SJCRH30 (cell line): Measurements from ENCODE around the gene CABP4. TPM values are rescaled to one million over a fixed set of nuclear protein-coding genes. Genes with fewer than 3 reads are reported as not detected.
"Not testable (repeated sequence)": the region's sequence is repeated elsewhere in the genome, so short reads cannot be mapped to it uniquely, and the experiment has no call there.

Experiments
- DNase-seq, 2 experiments: peaks; one replicate each; pipeline ENCODE4 v3.0.0-alpha.2; 2015 to 2020
- H3K27ac ChIP-seq: fragments of 250-450 bp; sonication (Bioruptor Pico); 2 replicates; pipeline ENCODE4 v1.5.1; 2020; ENCODE audit warnings: mild to moderate bottlenecking, moderate library complexity
- H3K27me3 ChIP-seq: fragments of 250-450 bp; sonication (Bioruptor Pico); 2 replicates; pipeline ENCODE4 v1.5.1; 2020; ENCODE audit warnings: mild to moderate bottlenecking, moderate library complexity
- H3K36me3 ChIP-seq: fragments of 250-450 bp; sonication (Bioruptor Pico); 2 replicates; pipeline ENCODE4 v1.5.1; 2020; ENCODE audit warnings: mild to moderate bottlenecking, moderate library complexity
- H3K4me1 ChIP-seq: fragments of 250-450 bp; sonication (Bioruptor Pico); 2 replicates; pipeline ENCODE4 v1.5.1; 2020; ENCODE audit warnings: mild to moderate bottlenecking, moderate library complexity
- H3K4me3 ChIP-seq: fragments of 250-450 bp; sonication (Bioruptor Pico); 2 replicates; pipeline ENCODE4 v1.5.1; 2020; ENCODE audit warnings: mild to moderate bottlenecking, moderate library complexity
- H3K9me3 ChIP-seq: fragments of 250-450 bp; sonication (Bioruptor Pico); replicated peaks from 2 replicates; pipeline ENCODE4 v1.5.1; 2020; ENCODE audit warnings: mild to moderate bottlenecking, moderate library complexity
- total RNA-seq: library from RNA; depleted of rRNA; stranded (reverse); fragments of >200 nt; shearing (Covaris generic); gene quantifications from 2 replicates; pipeline ENCODE4 v1.2.3, GENCODE V29; 2014

The CABP4 gene
- total RNA-seq, 1 experiment from 2014 or later = 1.2 TPM

DNA sequence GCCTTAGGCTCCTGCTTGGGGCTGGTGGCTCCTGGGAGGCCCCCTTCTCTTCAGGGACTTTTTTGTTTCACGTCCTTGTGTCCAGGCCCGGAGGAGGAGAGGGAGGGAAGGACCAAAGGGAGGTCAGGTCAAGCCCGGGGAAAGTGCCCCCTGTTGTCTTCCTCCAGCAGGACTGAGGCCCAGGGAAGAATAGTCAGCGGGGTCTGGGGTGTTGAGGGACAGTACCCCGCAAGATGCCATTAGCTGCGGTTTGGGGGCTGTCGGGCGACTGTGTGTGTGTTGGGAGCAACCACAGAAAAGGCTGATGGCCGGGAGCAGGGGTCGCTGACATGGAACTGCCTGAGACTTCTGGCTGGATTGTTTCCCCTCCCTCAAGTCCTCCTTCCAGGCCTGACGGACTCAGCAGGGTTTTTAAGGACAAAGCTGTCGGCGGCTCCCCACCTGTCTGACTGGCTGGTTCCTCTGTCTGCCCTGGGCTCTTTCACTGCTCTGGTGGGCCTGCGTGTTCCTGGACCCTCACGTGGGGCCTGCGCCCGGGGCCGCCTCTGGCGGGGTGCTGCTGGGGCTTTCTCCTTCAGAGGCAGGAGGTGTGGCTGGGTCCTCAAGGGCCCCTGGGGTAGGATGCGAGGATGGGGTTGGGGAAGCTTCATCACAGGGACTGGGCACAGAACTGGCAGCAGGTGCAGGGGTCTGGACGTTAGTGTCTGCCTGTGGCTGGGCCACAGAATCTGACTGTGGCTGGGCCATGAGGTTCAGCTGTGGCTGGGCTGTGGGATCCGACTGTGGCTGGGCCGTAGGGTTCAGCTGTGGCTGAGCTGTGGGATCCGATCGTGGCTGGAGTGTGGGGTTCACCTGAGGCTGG, 4.1 kb upstream of the CABP4 start:
- H3K36me3 ChIP-seq = no peaks in the 10 kb centered on the region
- H3K4me3 ChIP-seq = no peak overlapping the region
- H3K9me3 ChIP-seq = no peaks in the 10 kb centered on the region
- no peaks in the 10 kb centered on the region for H3K4me1 ChIP-seq
- DNase-seq = no peak
- H3K27me3 ChIP-seq = no peaks in the 10 kb centered on the region
- no peak overlapping the region for H3K27ac ChIP-seq

DNA sequence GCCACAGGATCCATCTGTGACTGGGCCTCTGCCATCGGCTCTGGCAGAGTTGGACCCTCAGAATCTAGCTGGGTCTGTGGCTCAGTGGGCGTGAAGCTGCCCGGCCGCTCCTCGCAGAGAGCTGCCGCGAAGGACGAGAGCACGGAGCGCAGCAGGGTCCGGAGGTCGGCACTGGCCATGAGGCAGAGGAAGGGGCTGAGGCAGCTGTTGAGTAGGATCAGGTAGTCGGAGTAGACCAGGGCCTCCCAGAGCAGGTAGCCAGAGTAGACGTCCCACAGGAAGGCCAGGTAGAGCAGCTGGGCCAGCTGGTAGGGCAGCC, 3.5 kb upstream of the CABP4 start:
- no peaks in the 10 kb centered on the region for H3K27me3 ChIP-seq
- DNase-seq = no peak
- H3K9me3 ChIP-seq = no peaks in the 10 kb centered on the region

DNA sequence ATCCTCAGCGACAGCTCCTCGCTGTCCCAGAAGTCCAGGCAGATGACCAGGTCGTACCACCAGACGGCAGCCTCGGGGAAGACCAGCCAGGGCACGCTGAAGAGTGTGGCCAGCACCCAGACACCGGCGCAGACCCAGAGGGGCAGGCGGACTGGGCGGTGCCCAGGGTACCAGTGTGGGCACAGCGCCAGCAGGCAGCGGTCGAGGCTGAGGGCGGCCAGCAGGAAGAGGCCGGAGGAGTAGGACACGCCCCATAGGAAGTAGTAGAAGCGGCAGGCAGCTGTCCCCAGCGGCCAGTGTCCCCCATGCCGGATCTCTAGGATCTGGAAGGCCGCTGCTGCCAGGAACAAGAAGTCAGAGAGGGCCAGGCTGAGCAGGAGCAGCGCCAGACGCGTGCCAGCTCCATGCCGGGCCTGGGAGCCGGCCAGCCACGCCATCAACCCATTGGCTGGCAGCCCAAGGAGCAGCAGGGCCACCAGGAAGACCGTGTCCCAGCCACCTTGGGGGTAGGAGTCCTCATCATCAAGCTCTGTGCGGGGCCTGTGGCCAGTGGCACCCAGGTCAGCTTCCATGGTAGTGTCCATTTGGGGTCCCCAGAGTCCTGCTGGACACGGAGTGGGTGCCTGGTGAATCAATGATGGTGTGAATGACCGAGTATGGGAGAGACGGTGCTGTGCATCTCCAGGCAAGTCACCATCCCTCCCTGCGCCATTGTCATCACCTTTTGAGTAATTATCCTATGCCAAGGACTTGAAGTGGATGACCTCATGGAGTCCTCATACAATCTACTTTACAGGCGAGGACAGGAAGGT, 2.8 kb upstream of the CABP4 start, which contains the start of gene GPR152:
TSS of gene GPR152 (minus strand) at position 589 of the 812 bp plus-strand sequence. CDS start at position 584, 5 bp downstream.
- Histone ChIP-seq H3K4me3 (peak within 1 kb of the TSS; percentile 49), H3K9me3 (no peaks in the 10 kb centered on the region), H3K27ac (no peak within 1 kb of the TSS), H3K36me3 (no peaks in the 10 kb centered on the region), H3K4me1 (no peaks in the 10 kb centered on the region), H3K27me3 (no peaks in the 10 kb centered on the region)
- DNase-seq = peak; percentile 61 to 64

More for the DNA sequence above, 3.5 kb upstream of the CABP4 start:
- Histone ChIP-seq H3K4me1 (no peaks in the 10 kb centered on the region), H3K4me3 (no peak overlapping the region), H3K36me3 (no peaks in the 10 kb centered on the region), H3K27ac (no peak overlapping the region)

DNA sequence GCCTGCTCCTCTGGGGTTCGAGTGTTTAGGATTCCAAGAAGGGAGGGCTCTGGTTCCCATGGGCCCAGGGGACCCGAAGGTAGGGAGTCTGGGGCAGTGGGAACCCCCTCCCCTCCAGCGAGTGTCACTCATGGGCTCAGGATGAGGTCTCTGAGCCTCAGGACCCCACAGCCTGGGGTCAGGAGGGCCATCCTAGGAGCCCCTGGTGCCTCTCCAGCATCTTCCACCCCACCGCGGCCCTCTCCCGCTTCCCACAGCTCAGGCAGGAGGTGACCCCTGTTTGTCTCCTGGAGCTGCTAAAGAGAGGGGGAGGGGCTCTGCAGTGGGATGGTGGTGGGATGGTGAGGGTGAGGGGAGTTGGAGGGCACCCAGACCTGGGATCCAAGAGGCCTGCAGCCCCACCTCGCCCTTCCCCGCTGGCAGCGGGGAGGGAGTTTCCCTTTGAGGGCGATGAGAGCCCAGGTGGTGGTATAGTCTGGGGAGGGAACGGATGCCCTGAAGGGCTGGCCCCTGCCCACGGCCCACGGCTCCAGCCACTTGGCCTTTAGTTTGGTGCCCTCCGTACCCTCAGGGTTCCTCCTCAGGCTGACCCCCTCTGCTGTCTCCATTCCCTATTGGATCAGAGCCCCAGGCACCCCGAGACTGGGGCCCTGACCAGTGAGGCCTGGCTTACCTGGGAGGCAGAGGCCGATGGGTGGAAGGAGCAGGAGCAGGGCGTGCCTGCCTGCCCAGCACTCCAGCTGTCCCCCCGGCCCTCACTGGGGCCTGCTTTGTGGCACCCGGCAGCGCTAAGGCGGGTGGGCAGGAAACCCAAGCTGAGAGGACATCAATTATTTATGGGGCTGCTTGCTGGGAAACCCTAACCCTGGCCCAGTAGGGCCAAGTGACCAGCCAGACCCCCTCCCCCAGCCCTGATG, 1.1 kb upstream of the CABP4 start:
- H3K27me3 ChIP-seq = no peaks in the 10 kb centered on the region
- H3K9me3 ChIP-seq = no peaks in the 10 kb centered on the region
- no peak overlapping the region for H3K27ac ChIP-seq
- H3K4me3 ChIP-seq = no peak overlapping the region
- no peak for DNase-seq
- no peaks in the 10 kb centered on the region for H3K36me3 ChIP-seq
- no peaks in the 10 kb centered on the region for H3K4me1 ChIP-seq

DNA sequence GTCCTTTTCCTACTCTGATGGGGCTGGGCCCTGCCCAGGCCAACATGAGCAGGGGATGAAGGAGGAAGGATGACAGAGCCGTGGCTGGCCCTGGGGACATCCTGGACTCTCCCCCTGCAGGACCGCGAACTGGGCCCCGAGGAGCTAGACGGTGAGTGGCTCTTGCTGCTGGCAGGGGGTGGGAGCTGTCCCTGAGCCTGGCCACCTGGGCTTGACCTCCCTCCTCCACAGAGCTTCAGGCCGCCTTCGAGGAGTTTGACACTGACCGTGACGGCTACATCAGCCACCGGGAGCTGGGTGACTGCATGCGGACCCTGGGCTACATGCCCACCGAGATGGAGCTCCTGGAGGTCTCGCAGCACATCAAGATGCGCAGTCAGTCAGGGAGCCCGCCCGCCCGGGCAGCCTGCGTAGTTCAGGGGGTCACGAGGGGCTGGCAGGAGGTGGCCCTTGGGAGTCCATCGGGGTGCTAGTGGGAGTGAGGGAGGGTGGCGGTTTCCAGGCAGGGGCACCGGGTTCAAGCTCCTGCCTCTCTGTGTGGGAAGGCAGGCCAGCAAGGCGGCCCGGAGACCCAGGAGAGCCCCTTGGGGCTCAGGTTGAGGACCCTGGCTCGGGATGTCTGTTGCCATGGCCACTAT, 1.0 kb downstream of the CABP4 start:
- H3K27me3 ChIP-seq = no peaks in the 10 kb centered on the region
- no peaks in the 10 kb centered on the region for H3K4me1 ChIP-seq
- H3K27ac ChIP-seq = no peak overlapping the region
- H3K9me3 ChIP-seq = no peaks in the 10 kb centered on the region
- DNase-seq = no peak
- H3K36me3 ChIP-seq = no peaks in the 10 kb centered on the region
- no peak overlapping the region for H3K4me3 ChIP-seq

DNA sequence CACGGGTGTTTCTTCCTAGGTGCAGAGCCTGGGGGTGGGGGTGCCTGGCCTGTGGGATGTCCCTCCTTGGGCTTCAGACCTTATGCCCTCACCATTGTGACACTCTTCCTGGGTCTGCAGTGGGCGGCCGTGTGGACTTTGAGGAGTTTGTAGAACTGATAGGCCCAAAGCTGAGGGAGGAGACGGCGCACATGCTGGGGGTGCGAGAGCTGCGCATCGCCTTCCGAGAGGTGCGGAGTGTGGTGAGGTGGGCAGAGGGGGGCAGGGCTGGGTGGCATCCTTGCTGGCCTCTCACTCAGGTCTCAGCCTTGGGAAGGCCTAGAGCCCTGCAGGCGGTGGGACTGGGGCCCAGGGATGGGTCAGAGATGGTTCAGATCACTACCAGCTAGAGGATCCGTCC, 2.3 kb downstream of the CABP4 start:
- no peak for DNase-seq
- no peaks in the 10 kb centered on the region for H3K4me1 ChIP-seq
- H3K36me3 ChIP-seq = no peaks in the 10 kb centered on the region
- no peak overlapping the region for H3K27ac ChIP-seq
- H3K4me3 ChIP-seq = no peak overlapping the region
- H3K9me3 ChIP-seq = no peaks in the 10 kb centered on the region
- no peaks in the 10 kb centered on the region for H3K27me3 ChIP-seq

DNA sequence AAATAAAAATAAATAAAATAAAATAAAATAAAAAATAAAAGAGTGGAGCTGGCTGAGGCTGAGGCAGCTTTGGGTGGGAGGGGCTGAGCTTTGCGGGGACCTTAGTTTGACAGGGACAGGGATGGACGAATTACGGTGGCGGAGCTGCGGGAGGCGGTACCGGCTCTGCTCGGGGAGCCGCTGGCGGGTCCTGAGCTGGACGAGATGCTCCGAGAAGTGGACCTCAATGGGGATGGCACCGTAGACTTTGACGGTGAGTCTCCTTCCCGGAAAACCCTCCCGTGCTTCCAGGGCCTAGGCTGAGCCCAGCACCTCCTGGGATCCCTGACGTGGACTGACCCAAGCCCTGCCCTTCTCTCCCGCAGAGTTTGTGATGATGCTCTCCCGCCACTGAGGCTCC, 3.1 kb downstream of the CABP4 start:
- DNase-seq = no peak
- H3K36me3 ChIP-seq = no peaks in the 10 kb centered on the region
- no peak overlapping the region for H3K27ac ChIP-seq

DNA sequence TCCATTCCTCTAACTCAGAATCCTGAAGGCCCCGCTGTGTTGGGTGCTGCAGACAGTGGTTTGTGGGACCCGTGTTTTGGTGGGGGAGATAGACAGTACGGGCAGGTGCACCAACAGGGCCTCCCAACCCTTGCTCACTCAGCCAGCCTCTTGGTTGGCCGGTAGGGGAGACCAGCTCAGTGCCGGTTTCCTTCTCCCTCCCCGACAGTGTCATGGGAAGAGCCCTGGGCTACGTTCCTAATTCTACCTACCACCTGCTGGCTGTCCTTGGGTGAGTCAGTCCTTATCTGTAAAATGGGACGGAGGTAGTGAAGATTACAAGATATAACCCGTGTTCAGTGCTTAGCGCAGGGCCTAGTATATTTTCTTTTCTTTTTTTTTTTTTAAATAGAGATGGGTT, 8.0 kb downstream of the CABP4 start:
- Histone ChIP-seq H3K36me3 (no peaks in the 10 kb centered on the region), H3K9me3 (no peaks in the 10 kb centered on the region), H3K27me3 (no peaks in the 10 kb centered on the region), H3K4me3 (no peak overlapping the region), H3K27ac (no peak overlapping the region), H3K4me1 (no peaks in the 10 kb centered on the region)
- no peak for DNase-seq

More for the DNA sequence above, 3.1 kb downstream of the CABP4 start:
- Histone ChIP-seq H3K4me1 (no peaks in the 10 kb centered on the region), H3K9me3 (no peaks in the 10 kb centered on the region), H3K4me3 (no peak overlapping the region), H3K27me3 (no peaks in the 10 kb centered on the region)

DNA sequence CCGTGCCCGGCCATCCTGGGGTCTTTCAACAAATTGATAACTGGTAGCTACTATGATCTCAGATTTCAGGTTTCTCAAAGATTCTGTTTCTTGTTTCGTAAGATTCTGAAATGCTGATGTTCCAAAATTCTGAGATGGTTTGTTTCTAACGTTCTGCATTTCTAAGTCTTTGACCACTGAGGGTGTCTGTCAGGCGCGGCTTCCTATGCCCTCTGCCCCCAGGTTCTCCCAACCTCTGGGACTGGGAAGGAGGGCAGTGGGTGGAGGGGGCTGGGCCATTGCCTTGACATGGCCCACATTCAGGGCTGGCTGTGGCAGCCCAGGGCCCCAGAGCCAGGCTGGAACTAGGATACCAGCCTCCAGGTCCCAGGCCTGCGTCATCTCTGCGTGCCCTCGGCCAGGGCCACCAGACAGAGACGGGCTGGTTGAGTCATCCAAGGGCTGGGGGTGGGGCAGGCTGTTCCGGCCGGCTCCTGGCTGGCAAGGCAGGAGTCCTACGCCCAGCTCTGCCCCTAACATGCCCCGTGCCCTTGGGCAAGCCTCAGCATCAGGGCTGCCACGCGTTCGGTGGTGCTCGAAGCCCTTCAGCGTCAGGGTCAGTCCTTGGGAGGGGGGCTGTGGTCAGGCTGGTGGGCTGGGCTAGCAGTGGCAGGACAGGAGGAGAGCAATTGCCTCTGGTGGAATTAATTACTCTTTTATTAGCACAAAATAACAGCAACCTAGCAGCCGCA, 8.7 kb downstream of the CABP4 start:
- no peak overlapping the region for H3K27ac ChIP-seq
- H3K27me3 ChIP-seq = no peaks in the 10 kb centered on the region
- no peaks in the 10 kb centered on the region for H3K4me1 ChIP-seq
- no peak overlapping the region for H3K4me3 ChIP-seq
- no peak for DNase-seq
- no peaks in the 10 kb centered on the region for H3K36me3 ChIP-seq
- no peaks in the 10 kb centered on the region for H3K9me3 ChIP-seq

DNA sequence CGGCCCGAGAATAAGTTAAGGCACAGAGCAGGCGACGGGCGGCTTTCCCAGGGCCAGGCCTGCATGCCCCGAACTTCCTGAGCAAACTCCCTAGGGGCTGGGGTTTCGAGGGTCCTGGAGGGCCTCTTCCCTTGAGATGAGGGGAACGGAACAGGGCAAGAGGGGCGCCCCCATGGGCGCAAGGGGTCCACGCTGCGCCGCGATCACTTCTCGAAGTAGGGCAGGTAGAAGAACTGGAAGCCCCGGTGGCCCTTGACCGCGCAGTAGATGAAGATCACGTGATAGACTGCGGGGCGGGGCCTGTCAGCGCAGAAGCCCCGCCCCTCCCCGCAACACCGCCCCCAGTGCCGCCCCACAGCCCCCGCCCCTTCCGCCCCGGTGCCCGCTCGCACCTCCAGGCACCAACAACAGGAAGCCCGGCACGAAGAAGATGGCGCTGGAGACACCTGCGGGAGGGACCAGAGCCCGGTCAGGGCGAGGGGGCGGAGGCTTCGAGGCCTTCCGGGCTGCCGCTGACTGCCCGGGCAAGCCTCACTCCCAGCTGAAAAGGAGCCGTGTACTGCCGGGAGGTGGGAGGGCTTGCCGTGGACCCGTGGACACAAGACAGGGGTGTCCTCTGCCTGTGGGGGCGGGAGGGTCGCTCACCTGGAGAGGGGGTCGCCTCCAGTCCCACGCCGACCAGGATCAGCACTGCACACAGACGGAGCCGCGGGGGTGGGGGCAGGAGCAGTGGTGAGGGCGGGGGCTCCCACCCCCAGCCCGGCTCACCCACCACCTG, 9.4 kb downstream of the CABP4 start:
- DNase-seq = no peak
- Histone ChIP-seq H3K4me3 (no peak overlapping the region), H3K27ac (no peak overlapping the region), H3K36me3 (no peaks in the 10 kb centered on the region), H3K4me1 (no peaks in the 10 kb centered on the region), H3K9me3 (no peaks in the 10 kb centered on the region), H3K27me3 (no peaks in the 10 kb centered on the region)

DNA sequence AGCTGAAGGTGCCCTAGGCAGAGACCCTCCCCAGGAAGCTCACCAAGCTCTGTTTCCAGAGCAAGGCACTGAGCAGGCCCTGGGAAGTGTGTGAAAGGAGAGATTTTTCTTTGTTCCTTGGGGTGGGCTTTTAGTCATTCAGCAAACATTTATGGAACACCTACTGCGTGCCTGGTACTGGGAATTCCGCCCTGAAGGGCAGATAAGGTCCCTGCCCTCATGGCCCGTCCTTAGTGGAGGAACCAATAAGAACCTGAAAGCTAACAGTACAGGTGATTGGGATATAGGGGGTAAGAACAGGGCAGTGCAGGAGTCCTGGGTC, 10.0 kb downstream of the CABP4 start:
- Histone ChIP-seq H3K9me3 (no peaks in the 10 kb centered on the region), H3K36me3 (no peaks in the 10 kb centered on the region), H3K4me1 (no peaks in the 10 kb centered on the region), H3K27me3 (no peaks in the 10 kb centered on the region), H3K27ac (no peak overlapping the region), H3K4me3 (no peak overlapping the region)
- DNase-seq = no peak

DNA sequence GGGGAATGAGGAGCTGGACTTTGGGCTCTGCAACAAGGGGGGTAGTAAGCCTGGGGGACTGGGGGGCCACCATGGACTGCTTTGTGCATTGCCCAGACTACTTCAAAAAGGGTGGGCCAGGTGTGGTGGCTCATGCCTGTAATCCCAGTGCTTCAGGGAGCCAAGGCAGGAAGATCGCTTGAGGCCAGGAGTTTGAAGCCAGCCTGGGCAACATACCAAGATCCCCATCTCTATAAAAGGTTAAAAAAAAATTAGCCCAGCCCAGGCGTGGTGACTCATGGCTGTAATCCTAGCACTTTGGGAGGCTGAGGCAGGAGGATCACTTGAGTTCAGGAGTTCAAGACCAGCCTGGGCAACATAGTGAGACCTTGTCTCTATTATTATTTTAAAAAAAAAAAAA, 10.4 kb downstream of the CABP4 start:
- not testable (repeated sequence) for H3K4me3 ChIP-seq

DNA sequence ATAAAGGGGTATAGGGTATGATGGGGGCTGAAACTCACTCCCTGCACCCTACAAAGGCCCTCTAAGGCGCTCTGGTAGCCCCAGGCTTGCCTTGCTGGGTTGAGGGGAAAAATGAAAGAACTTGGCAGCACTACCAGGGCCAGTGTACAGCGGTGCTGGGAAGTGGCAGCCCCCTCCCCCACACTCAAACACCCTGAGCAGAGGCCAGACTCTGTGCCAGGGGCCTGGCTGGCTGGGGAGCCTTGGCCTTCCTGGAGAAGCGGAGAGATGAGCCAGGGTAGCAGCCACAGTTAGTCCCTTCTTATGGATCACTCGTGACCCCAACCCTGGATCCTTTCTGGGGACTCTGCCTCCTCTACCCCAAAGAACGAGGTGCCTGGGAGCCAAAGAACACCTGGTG, 11.2 kb downstream of the CABP4 start:
- H3K27me3 ChIP-seq = no peaks in the 10 kb centered on the region
- no peaks in the 10 kb centered on the region for H3K4me1 ChIP-seq
- H3K27ac ChIP-seq = no peak overlapping the region
- no peaks in the 10 kb centered on the region for H3K36me3 ChIP-seq
- no peak overlapping the region for H3K4me3 ChIP-seq
- no peak for DNase-seq
- H3K9me3 ChIP-seq = no peaks in the 10 kb centered on the region

More for the DNA sequence above, 10.4 kb downstream of the CABP4 start:
- not testable (repeated sequence) for H3K36me3 ChIP-seq, H3K4me1 ChIP-seq, DNase-seq, H3K9me3 ChIP-seq, H3K27ac ChIP-seq, H3K27me3 ChIP-seq
